ENCODE results near the gene COL12A1. TPM values are rescaled to one million over a fixed set of nuclear protein-coding genes. Genes with fewer than 3 reads are reported as not detected.
"Not testable (repeated sequence)": the region's sequence is repeated elsewhere in the genome, so short reads cannot be mapped to it uniquely, and the experiment has no call there.

Gene COL12A1
- total and polyA plus RNA-seq, 9 of the 15 experiments (the other 6 are each of a cell fraction or from before 2014, with no cell fraction given): 0.11 TPM; not detected in 8

DNA sequence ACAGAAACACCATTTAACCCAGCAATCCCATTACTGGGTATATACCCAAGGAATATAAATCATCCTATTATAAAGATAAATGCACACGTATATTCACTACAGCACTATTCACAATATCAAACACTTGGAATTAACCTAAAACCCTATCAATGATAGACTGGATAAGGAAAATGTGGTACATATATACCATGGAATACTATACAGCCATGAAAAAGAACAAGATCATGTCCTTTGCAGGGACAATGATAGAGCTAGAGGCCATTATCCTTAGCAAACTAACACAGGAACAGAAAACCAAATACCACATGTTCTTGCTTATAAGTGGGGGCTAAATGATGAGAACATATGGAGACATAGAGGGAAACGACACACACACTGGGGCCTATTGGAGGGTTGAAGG is 19.3 kb downstream of the COL12A1 start:
- BruUV-seq (replicated peaks); ATAC-seq: not testable (repeated sequence)

DNA sequence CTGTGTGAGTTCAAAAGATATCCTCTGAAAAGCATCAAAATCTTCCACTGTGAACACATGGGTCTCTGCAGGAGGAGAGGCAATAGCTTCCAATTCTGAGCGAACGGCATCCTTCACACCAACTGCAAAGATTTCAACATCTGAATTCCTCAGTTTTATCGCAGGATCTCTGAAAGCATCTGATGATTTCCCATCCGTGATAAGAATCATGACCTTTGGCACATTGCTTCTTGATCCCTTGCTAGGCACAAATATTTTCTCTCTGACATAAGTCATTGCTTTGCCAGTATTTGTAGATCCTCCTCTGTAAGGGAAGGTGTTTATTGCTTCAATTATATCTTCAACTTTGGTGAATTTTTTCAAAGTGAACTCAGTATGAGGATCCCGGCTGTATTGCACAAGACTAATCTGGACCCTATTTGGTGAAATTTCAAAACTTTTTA is 22.7 kb downstream of the COL12A1 start:
- intact Hi-C loops (cut with micrococcal nuclease) (no loop called here), in situ Hi-C loops (cut with MboI) (no loop called here)
- Histone ChIP-seq H3K4me1 (replicated peaks in 1 of 2; ENCODE audit: control insufficient read depth in 2 of 2, insufficient read depth in 2 of 2, low read length in 2 of 2) (no peaks in the 10 kb centered on the region), H3K79me2 (ENCODE audit: control insufficient read depth, insufficient read depth, low read length) (no peaks in the 10 kb centered on the region), H3K4me3 (no peak overlapping the region), H4K20me1 (replicated peaks; ENCODE audit: control insufficient read depth, insufficient read depth, low read length) (no peaks in the 10 kb centered on the region), H3K27ac (ENCODE audit: extremely low read depth, low read depth, low read length) (no peak overlapping the region), H3K36me3 (ENCODE audit: control insufficient read depth, insufficient read depth, low read length) (no peaks in the 10 kb centered on the region), H3K4me2 (ENCODE audit: insufficient read depth, low read length) (no peak overlapping the region), H3K9me1 (ENCODE audit: control insufficient read depth, insufficient read depth, low read length) (no peaks in the 10 kb centered on the region), H3K9me3 (replicated peaks; ENCODE audit: control insufficient read depth, insufficient read depth, low read depth, low read length) (no peaks in the 10 kb centered on the region), H2AFZ (ENCODE audit: low read depth, low read length) (no peak overlapping the region), H3K27me3 (ENCODE audit: control insufficient read depth in 2 of 2, insufficient read depth in 2 of 2, low read length in 2 of 2) (no peaks in the 10 kb centered on the region), H3K9ac (ENCODE audit: insufficient read depth in 1 of 2, low read depth in 2 of 2, low read length in 2 of 2) (no peak overlapping the region)
- ATAC-seq (no peak), FAIRE-seq (no peak), DNase-seq (ENCODE audit: extremely low read depth in 1 of 4, low spot score in 3 of 4) (no peak)
- CTCF ChIA-PET (ENCODE audit: low intra/inter-chr PET ratio): no interaction called here
- 0% methylated on average over 5 of the region's 5 CpGs for WGBS (ENCODE audit: insufficient coverage, low coverage, missing lambda C conversion rate)
- POLR2A ChIA-PET: interaction anchor here (0.6 kb wide), 1 partner anchor 112 kb away, joined by 3 read pairs; no protein-coding TSS in a partner anchor
- no TSS peak for BruUV-seq (replicated peaks)
- no peak for TF ChIP-seq ZNF224 (CRISPR knock-in tag; IDR thresholded peaks at IDR 0.05)
- TF ChIP-seq ZNF124 (CRISPR knock-in tag; IDR thresholded peaks at IDR 0.05): no peak
- no peak for TF ChIP-seq ZNF408 (CRISPR knock-in tag; IDR thresholded peaks at IDR 0.05; ENCODE audit: low read depth)
- no peak for TF ChIP-seq MXI1 (IDR thresholded peaks at IDR 0.05; ENCODE audit: low read depth, low read length)
- no peak for TF ChIP-seq ZNF165 (CRISPR knock-in tag; IDR thresholded peaks at IDR 0.05; ENCODE audit: borderline replicate concordance)
- no peak for TF ChIP-seq HMG20A (CRISPR knock-in tag; conservative IDR thresholded peaks at IDR 0.05)
- no peak for TF ChIP-seq CREM (IDR thresholded peaks at IDR 0.05; ENCODE audit: low read depth)
- TF ChIP-seq RBM14 (IDR thresholded peaks at IDR 0.05; ENCODE audit: borderline replicate concordance, insufficient read depth, low read depth, low read length): no peak
- TF ChIP-seq XRCC3 (IDR thresholded peaks at IDR 0.05): no peak
- TF ChIP-seq ELF2 (CRISPR knock-in tag; IDR thresholded peaks at IDR 0.05): no peak
- no peak for TF ChIP-seq MTF1 (CRISPR knock-in tag; IDR thresholded peaks at IDR 0.05; ENCODE audit: borderline replicate concordance)
- no peak for TF ChIP-seq BACH1 (tag; IDR thresholded peaks at IDR 0.05)
- no peak for TF ChIP-seq SNRNP70 (optimal IDR thresholded peaks at IDR 0.05; ENCODE audit: low read depth, low read length)
- no peak for TF ChIP-seq PYGO2 (tag; IDR thresholded peaks at IDR 0.05)
- TF ChIP-seq ZNF444 (CRISPR knock-in tag; IDR thresholded peaks at IDR 0.05): no peak
- TF ChIP-seq ADNP (tag; IDR thresholded peaks at IDR 0.05): no peak

More for the DNA sequence above, 19.3 kb downstream of the COL12A1 start:
- FAIRE-seq; H3K36me3 ChIP-seq (ENCODE audit: control insufficient read depth, insufficient read depth, low read length); H3K9ac ChIP-seq (ENCODE audit: insufficient read depth in 1 of 2, low read depth in 2 of 2, low read length in 2 of 2); H2AFZ ChIP-seq (ENCODE audit: low read depth, low read length); DNase-seq (ENCODE audit: extremely low read depth in 1 of 4, low spot score in 3 of 4); H3K4me1 ChIP-seq (replicated peaks in 1 of 2; ENCODE audit: control insufficient read depth in 2 of 2, insufficient read depth in 2 of 2, low read length in 2 of 2); POLR2A ChIA-PET; CTCF ChIA-PET (ENCODE audit: low intra/inter-chr PET ratio); H3K79me2 ChIP-seq (ENCODE audit: control insufficient read depth, insufficient read depth, low read length); H3K9me3 ChIP-seq (replicated peaks; ENCODE audit: control insufficient read depth, insufficient read depth, low read depth, low read length); H3K4me3 ChIP-seq; H3K27me3 ChIP-seq (ENCODE audit: control insufficient read depth in 2 of 2, insufficient read depth in 2 of 2, low read length in 2 of 2); H4K20me1 ChIP-seq (replicated peaks; ENCODE audit: control insufficient read depth, insufficient read depth, low read length); intact Hi-C loops (cut with micrococcal nuclease); H3K4me2 ChIP-seq (ENCODE audit: insufficient read depth, low read length); in situ Hi-C loops (cut with MboI); H3K27ac ChIP-seq (ENCODE audit: extremely low read depth, low read depth, low read length); H3K9me1 ChIP-seq (ENCODE audit: control insufficient read depth, insufficient read depth, low read length): not testable (repeated sequence)
- 12% methylated on average over 2 of the region's 2 CpGs for WGBS (ENCODE audit: insufficient coverage, low coverage, missing lambda C conversion rate)
- TF ChIP-seq RBM25 (IDR thresholded peaks at IDR 0.05; ENCODE audit: low read depth, low read length, severe bottlenecking) (peak; percentile 42), ZNF146 (CRISPR knock-in tag; IDR thresholded peaks at IDR 0.05; ENCODE audit: unreplicated experiment) (peak; percentile 85)

All from K562 (cell line).